ENCODE results near the gene ELFN1.

DNA sequence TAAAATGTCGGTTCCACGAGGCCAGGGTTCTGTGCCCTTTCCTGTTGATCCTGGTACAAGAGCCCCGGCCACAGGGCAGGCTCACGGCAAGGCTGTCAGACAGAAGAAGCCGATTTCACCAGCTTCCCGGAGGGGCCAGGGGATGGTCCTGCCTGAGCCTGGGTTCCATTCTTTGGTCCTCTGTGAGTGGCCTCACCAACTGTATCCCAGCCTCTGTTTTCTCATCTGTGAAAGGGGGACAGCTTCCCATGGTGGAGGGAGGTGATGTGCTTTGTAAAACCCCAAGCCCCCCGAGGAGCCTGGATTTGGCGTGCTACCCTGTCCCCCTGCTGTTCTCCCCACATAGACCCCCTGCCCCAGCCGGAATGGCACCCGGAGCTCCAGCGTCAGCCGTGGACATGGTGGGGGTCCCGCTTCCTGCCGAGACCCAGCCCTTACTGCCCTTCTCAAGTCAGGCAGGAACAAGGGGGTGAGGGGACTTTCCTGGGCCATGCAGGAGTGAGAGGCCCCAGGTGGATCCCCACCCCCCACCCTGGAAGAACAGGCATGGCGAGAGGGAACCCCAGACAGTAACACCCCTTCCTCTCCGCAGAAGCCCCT is 28.3 kb upstream of the ELFN1 start:
- TF ChIP-seq, protein P1, sequence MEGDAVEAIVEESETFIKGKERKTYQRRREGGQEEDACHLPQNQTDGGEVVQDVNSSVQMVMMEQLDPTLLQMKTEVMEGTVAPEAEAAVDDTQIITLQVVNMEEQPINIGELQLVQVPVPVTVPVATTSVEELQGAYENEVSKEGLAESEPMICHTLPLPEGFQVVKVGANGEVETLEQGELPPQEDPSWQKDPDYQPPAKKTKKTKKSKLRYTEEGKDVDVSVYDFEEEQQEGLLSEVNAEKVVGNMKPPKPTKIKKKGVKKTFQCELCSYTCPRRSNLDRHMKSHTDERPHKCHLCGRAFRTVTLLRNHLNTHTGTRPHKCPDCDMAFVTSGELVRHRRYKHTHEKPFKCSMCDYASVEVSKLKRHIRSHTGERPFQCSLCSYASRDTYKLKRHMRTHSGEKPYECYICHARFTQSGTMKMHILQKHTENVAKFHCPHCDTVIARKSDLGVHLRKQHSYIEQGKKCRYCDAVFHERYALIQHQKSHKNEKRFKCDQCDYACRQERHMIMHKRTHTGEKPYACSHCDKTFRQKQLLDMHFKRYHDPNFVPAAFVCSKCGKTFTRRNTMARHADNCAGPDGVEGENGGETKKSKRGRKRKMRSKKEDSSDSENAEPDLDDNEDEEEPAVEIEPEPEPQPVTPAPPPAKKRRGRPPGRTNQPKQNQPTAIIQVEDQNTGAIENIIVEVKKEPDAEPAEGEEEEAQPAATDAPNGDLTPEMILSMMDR (IDR thresholded peaks at IDR 0.05) = no peak
- TF ChIP-seq POLR2AphosphoS5 (IDR thresholded peaks at IDR 0.05) = no peak
- no peak for TF ChIP-seq POLR2A (IDR thresholded peaks at IDR 0.05)
